GM18858 (cell line): ENCODE results near the gene LDB2.

Source experiments
- ATAC-seq: cut with Tn5 transposase; IDR thresholded peaks from one replicate; pipeline ENCODE4 v1.9.1; 2021; ENCODE audit not compliant: unreplicated experiment

Gene LDB2

GRCh38 chr4:16809064-16809463, 89.4 kb downstream of the LDB2 start:
- no peak for ATAC-seq

- no peak for ATAC-seq
Measured at GRCh38 chr4:16807355-16807754, 91.1 kb downstream of the LDB2 start.

GRCh38 chr4:16804581-16804980, 93.9 kb downstream of the LDB2 start:
- ATAC-seq = no peak

- ATAC-seq = no peak
Measured at GRCh38 chr4:16802044-16802443, 96.4 kb downstream of the LDB2 start.

GRCh38 chr4:16801356-16801755, 97.1 kb downstream of the LDB2 start:
- ATAC-seq = no peak

- ATAC-seq = no peak
Measured at GRCh38 chr4:16794816-16795445, 103.5 kb downstream of the LDB2 start.

GRCh38 chr4:16791460-16791859, 107.0 kb downstream of the LDB2 start:
- no peak for ATAC-seq

GRCh38 chr4:16790508-16790907, 107.9 kb downstream of the LDB2 start:
- ATAC-seq = no peak

GRCh38 chr4:16788868-16789267, 109.6 kb downstream of the LDB2 start:
- no peak for ATAC-seq

- no peak for ATAC-seq
Measured at GRCh38 chr4:16785793-16786527, 112.5 kb downstream of the LDB2 start.

- ATAC-seq = no peak
Measured at GRCh38 chr4:16783119-16783518, 115.3 kb downstream of the LDB2 start.

- no peak for ATAC-seq
Measured at GRCh38 chr4:16779028-16779675, 119.3 kb downstream of the LDB2 start.

GRCh38 chr4:16777726-16778125, 120.7 kb downstream of the LDB2 start:
- no peak for ATAC-seq

GRCh38 chr4:16775411-16776154, 122.9 kb downstream of the LDB2 start:
- ATAC-seq = no peak

- ATAC-seq = no peak
Measured at GRCh38 chr4:16772366-16772850, 126.0 kb downstream of the LDB2 start.

GRCh38 chr4:16770710-16771285, 127.6 kb downstream of the LDB2 start:
- no peak for ATAC-seq

- ATAC-seq = no peak
Measured at GRCh38 chr4:16767861-16768260, 130.6 kb downstream of the LDB2 start.

- ATAC-seq = no peak
Measured at GRCh38 chr4:16767251-16767650, 131.2 kb downstream of the LDB2 start.

GRCh38 chr4:16765546-16765945, 132.9 kb downstream of the LDB2 start:
- ATAC-seq = no peak

- no peak for ATAC-seq
Measured at GRCh38 chr4:16764622-16765021, 133.8 kb downstream of the LDB2 start.
